NCI-H2107 treated with DMSO at 0.1 percent for 48 hours (cell line): ENCODE measurements around the gene HSPG2.

Source experiments
- DNase-seq: peaks from one replicate; lab custom pipeline; 2025; ENCODE audit not compliant: unreplicated experiment; lab: John Stamatoyannopoulos, UW

Gene HSPG2

GRCh38 chr1:21901473-21901847, 35.6 kb downstream of the HSPG2 start:
- DNase-seq, result no peak

GRCh38 chr1:21900766-21901472, 36.2 kb downstream of the HSPG2 start:
- no peak for DNase-seq

- no peak for DNase-seq
These were observed 37.1 kb downstream of the HSPG2 start for GRCh38 chr1:21899987-21900386.

- DNase-seq, result no peak
These were observed 37.8 kb downstream of the HSPG2 start for GRCh38 chr1:21899267-21899810.

GRCh38 chr1:21898326-21899200, 38.5 kb downstream of the HSPG2 start:
- DNase-seq, result no peak

- no peak for DNase-seq
These were observed 39.3 kb downstream of the HSPG2 start for GRCh38 chr1:21897844-21898243.

- DNase-seq, result no peak
These were observed 40.2 kb downstream of the HSPG2 start for GRCh38 chr1:21896652-21897532.

- DNase-seq, result no peak
These were observed 41.1 kb downstream of the HSPG2 start for GRCh38 chr1:21896026-21896425.

- no peak for DNase-seq
These were observed 42.9 kb downstream of the HSPG2 start for GRCh38 chr1:21894034-21894881.

GRCh38 chr1:21893046-21893805, 43.9 kb downstream of the HSPG2 start:
- no peak for DNase-seq

- no peak for DNase-seq
These were observed 45.3 kb downstream of the HSPG2 start for GRCh38 chr1:21891621-21892479.

- no peak for DNase-seq
These were observed 46.0 kb downstream of the HSPG2 start for GRCh38 chr1:21891081-21891480.

GRCh38 chr1:21888500-21888899, 48.6 kb downstream of the HSPG2 start:
- DNase-seq, result no peak

- no peak for DNase-seq
These were observed 49.3 kb downstream of the HSPG2 start for GRCh38 chr1:21887796-21888195.

- no peak for DNase-seq
These were observed 49.8 kb downstream of the HSPG2 start for GRCh38 chr1:21887216-21887736.

- DNase-seq, result no peak
These were observed 50.5 kb downstream of the HSPG2 start for GRCh38 chr1:21886486-21887215.

GRCh38 chr1:21885236-21886037, 51.7 kb downstream of the HSPG2 start:
- no peak for DNase-seq
